SK-N-SH treated with all-trans-retinoic acid at 6 μM for 48 hours (cell line): ENCODE data around the gene C20orf144.

Source experiments
- BACH2 ChIP-seq: fragments of 250-450 bp; sonication (Bioruptor Pico); IDR thresholded peaks from 2 replicates; pipeline ENCODE4 v1.9.0; 2021; ENCODE audit warnings: mild to moderate bottlenecking, borderline replicate concordance
- CSDC2 ChIP-seq: fragments of 250-450 bp; sonication (Bioruptor Pico); IDR thresholded peaks from 2 replicates; pipeline ENCODE4 v1.5.0; 2020; ENCODE audit warnings: mild to moderate bottlenecking, moderate library complexity
- ESRRG ChIP-seq: fragments of 250-450 bp; sonication (Bioruptor Pico); IDR thresholded peaks from 2 replicates; pipeline ENCODE4 v1.6.1; 2021; ENCODE audit warnings: mild to moderate bottlenecking
- RARB ChIP-seq: fragments of 250-450 bp; sonication (Bioruptor Pico); IDR thresholded peaks from 2 replicates; pipeline ENCODE4 v1.8.0; 2021; ENCODE audit warnings: mild to moderate bottlenecking, moderate library complexity
- ZFP3 ChIP-seq: fragments of 250-450 bp; sonication (Bioruptor Pico); IDR thresholded peaks from 2 replicates; pipeline ENCODE4 v1.5.0; 2020; ENCODE audit warnings: mild to moderate bottlenecking, moderate library complexity
- ZNF70 ChIP-seq: fragments of 450-650 bp; formaldehyde crosslinking; IDR thresholded peaks from 2 replicates; pipeline ENCODE4 v1.5.0; 2020; ENCODE audit warnings: mild to moderate bottlenecking, moderate library complexity
- TF ChIP-seq, protein P1 (sequence below): fragments of 250-450 bp; sonication (Bioruptor Pico); IDR thresholded peaks from 2 replicates; pipeline ENCODE4 v1.8.0; 2020; ENCODE audit warnings: mild to moderate bottlenecking, moderate library complexity, borderline replicate concordance

DNA sequence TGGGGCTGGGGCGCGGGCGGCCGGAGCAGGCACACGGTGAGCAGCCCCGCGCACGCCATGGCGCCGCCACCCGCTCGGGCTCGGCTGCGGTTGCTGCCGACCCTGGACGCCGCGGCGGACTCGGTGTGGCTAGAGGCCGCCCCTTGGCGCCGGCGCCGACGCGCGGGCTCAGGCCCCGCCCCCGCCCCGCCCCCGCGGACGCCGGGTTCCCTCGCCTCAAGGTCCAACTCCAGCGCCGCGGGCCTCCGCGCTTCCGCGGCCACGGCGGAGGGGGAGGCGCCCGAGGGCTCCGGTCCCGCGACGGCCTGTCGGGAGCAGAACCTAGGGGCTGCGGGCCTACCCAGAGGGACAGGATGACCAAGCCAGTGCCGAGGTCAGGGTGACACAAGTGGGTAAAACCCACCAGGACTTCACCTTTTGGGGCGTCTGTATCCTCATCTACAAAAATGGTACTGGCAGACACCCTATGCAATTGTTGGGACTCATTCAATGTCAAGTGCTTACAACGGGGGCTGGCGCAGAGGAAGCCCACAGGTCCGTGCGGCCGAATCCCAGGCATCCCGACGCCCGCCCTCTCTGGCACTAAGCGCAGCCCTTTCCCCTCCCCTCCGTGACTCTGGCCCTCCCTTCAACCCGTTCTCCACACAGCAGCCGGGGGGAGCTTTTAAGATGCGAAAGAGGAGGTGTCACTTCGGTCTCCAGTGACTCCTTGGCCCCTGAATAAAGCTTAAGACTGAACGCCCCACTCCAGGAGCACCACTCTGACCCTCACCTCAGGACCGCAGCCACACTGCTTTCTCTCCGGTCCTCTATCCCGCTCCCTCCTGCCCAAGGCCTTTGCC lies 12.4 kb downstream of the C20orf144 start, which contains the start of gene NECAB3:
- TF ChIP-seq, protein P1, sequence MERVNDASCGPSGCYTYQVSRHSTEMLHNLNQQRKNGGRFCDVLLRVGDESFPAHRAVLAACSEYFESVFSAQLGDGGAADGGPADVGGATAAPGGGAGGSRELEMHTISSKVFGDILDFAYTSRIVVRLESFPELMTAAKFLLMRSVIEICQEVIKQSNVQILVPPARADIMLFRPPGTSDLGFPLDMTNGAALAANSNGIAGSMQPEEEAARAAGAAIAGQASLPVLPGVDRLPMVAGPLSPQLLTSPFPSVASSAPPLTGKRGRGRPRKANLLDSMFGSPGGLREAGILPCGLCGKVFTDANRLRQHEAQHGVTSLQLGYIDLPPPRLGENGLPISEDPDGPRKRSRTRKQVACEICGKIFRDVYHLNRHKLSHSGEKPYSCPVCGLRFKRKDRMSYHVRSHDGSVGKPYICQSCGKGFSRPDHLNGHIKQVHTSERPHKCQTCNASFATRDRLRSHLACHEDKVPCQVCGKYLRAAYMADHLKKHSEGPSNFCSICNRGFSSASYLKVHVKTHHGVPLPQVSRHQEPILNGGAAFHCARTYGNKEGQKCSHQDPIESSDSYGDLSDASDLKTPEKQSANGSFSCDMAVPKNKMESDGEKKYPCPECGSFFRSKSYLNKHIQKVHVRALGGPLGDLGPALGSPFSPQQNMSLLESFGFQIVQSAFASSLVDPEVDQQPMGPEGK (CRISPR knock-in tag) = no peak
- no peak for TF ChIP-seq ESRRG
- no peak for TF ChIP-seq BACH2
- no peak for TF ChIP-seq ZNF70 (CRISPR knock-in tag)
- TF ChIP-seq CSDC2 (CRISPR knock-in tag) = no peak
- TF ChIP-seq RARB (CRISPR knock-in tag) = no peak
- TF ChIP-seq ZFP3 = no peak
